ENCODE results near the gene MSI2. TPM values are rescaled to one million over a fixed set of nuclear protein-coding genes. Genes with fewer than 3 reads are reported as not detected.

The MSI2 gene
- total RNA-seq, 1 donor from 2014 or later: 8.3 TPM

GRCh38 chr17:57732062-57732461, 475.7 kb downstream of the MSI2 start:
- DNase-seq (ENCODE audit: low read depth in 2 of 2): no peak

- no peak for DNase-seq (ENCODE audit: low read depth in 2 of 2)
These were observed 476.8 kb downstream of the MSI2 start for GRCh38 chr17:57733085-57733484.

Other genes with a start within 250 kb of the MSI2 start
- gene AKAP1, start 171.3 kb upstream of the MSI2 start, total RNA-seq: 17.2 and 21.2 TPM in 2 replicates